IMR-90 (cell line): ENCODE results near the gene PPM1D. TPM values are rescaled to one million over a fixed set of nuclear protein-coding genes. Genes with fewer than 3 reads are reported as not detected.

Source experiments
- ATAC-seq: fragments of 200-7000 bp; cut with Tn5 transposase; 2 replicates; pipeline ENCODE4 v1.9.1; 2020; ENCODE audit warnings: low read depth, mild to moderate bottlenecking, moderate library complexity
- BruUV-seq: library from RNA; stranded (reverse); fragments of 400-500 nt; replicated peaks from 2 replicates; lab custom pipeline; 2021; lab: Mats Ljungman, UMichigan
- CTCF ChIA-PET: fragments of 300-600 bp; formaldehyde crosslinking; extraction: SDS; loops from one replicate; lab custom pipeline; 2021; ENCODE audit warnings: antibody characterized with exemption; lab: Yijun Ruan, JAX
- POLR2A ChIA-PET: fragments of 300-600 bp; sonication (Branson Sonifier 250); formaldehyde crosslinking; loops from one replicate; lab custom pipeline; 2022; ENCODE audit warnings: antibody characterized with exemption; ENCODE audit not compliant: unreplicated experiment; lab: Charles Lee
- DNase-seq: peaks from one replicate; pipeline ENCODE4 v3.0.0; 2013
- H2AFZ ChIP-seq: replicated peaks from 2 replicates; pipeline ENCODE3; 2013; ENCODE audit warnings: low read length, mild to moderate bottlenecking; ENCODE audit not compliant: poor library complexity
- H2AK5ac ChIP-seq: 2 replicates; pipeline ENCODE4 v1.6.1; 2013; ENCODE audit warnings: low read depth, low read length, inconsistent platforms
- H2AK9ac ChIP-seq: replicated peaks from 2 replicates; pipeline ENCODE3; 2013; ENCODE audit warnings: mild to moderate bottlenecking, low read depth, low read length, moderate library complexity; ENCODE audit not compliant: poor library complexity
- H2BK120ac ChIP-seq: 2 replicates; pipeline ENCODE4 v1.6.1; 2013; ENCODE audit warnings: low read depth, low read length, inconsistent platforms
- H2BK15ac ChIP-seq: 3 replicates; pipeline ENCODE4 v1.6.1; 2013; ENCODE audit warnings: low read depth, low read length, inconsistent platforms
- H2BK20ac ChIP-seq: 2 replicates; pipeline ENCODE4 v1.6.1; 2013; ENCODE audit warnings: low read depth, mild to moderate bottlenecking, inconsistent platforms, low read length, moderate library complexity
- H2BK5ac ChIP-seq: 2 replicates; pipeline ENCODE4 v1.6.1; 2013; ENCODE audit warnings: mild to moderate bottlenecking, low read depth, low read length, inconsistent platforms; ENCODE audit not compliant: poor library complexity, severe bottlenecking
- H3K14ac ChIP-seq: replicated peaks from 2 replicates; pipeline ENCODE4 v1.6.1; 2013; ENCODE audit warnings: low read depth, low read length, inconsistent platforms
- H3K18ac ChIP-seq: 2 replicates; pipeline ENCODE4 v1.6.1; 2013; ENCODE audit warnings: low read depth, low read length, control low read depth
- H3K23ac ChIP-seq: 2 replicates; pipeline ENCODE4 v1.6.1; 2013; ENCODE audit warnings: low read depth, low read length, inconsistent platforms
- H3K27ac ChIP-seq: 2 replicates; pipeline ENCODE4 v1.5.1; 2013; ENCODE audit warnings: mild to moderate bottlenecking, control low read depth, low read length; ENCODE audit not compliant: insufficient read depth
- H3K27me3 ChIP-seq: 2 replicates; pipeline ENCODE4 v1.6.1; 2013; ENCODE audit warnings: low read length; ENCODE audit not compliant: control insufficient read depth, insufficient read depth
- H3K36me3 ChIP-seq: 2 replicates; pipeline ENCODE4 v1.6.1; 2013; ENCODE audit warnings: low read length, mixed read lengths; ENCODE audit not compliant: control insufficient read depth, insufficient read depth
- H3K4ac ChIP-seq: 2 replicates; pipeline ENCODE4 v1.6.1; 2013; ENCODE audit warnings: low read depth, low read length, inconsistent platforms
- H3K4me1 ChIP-seq: 2 replicates; pipeline ENCODE4 v1.6.1; 2013; ENCODE audit warnings: low read length, mixed read lengths; ENCODE audit not compliant: control insufficient read depth, insufficient read depth
- H3K4me2 ChIP-seq: 2 replicates; pipeline ENCODE4 v1.6.1; 2013; ENCODE audit warnings: low read depth, mild to moderate bottlenecking, control low read depth, low read length, moderate library complexity
- H3K4me3 ChIP-seq: 2 replicates; pipeline ENCODE4 v1.5.1; 2013; ENCODE audit warnings: low read depth, mild to moderate bottlenecking, control low read depth, low read length, moderate library complexity; ENCODE audit not compliant: insufficient read depth
- H3K56ac ChIP-seq: 2 replicates; pipeline ENCODE4 v1.6.1; 2013; ENCODE audit warnings: low read length, inconsistent platforms; ENCODE audit not compliant: insufficient read depth; ENCODE audit errors: extremely low read depth
- H3K79me1 ChIP-seq, 2 experiments: 2 replicates each; pipeline ENCODE4 v1.6.1; 2013; ENCODE audit warnings: low read length in 2 of 2, inconsistent platforms in 1 of 2, low read depth in 1 of 2
- H3K9ac ChIP-seq: 2 replicates; pipeline ENCODE4 v1.6.1; 2013; ENCODE audit warnings: low read depth, low read length, control low read depth
- H3K9me1 ChIP-seq: 2 replicates; pipeline ENCODE4 v1.6.1; 2013; ENCODE audit warnings: low read length, inconsistent platforms; ENCODE audit not compliant: insufficient read depth
- H3K9me3 ChIP-seq: 2 replicates; pipeline ENCODE4 v1.6.1; 2013; ENCODE audit warnings: low read length; ENCODE audit not compliant: control insufficient read depth, insufficient read depth
- H4K20me1 ChIP-seq: 2 replicates; pipeline ENCODE4 v1.6.1; 2013; ENCODE audit warnings: low read length, inconsistent platforms; ENCODE audit not compliant: insufficient read depth
- H4K5ac ChIP-seq: 2 replicates; pipeline ENCODE4 v1.6.1; 2013; ENCODE audit warnings: mild to moderate bottlenecking, low read depth, low read length, control low read depth
- H4K8ac ChIP-seq, 2 experiments: 2 replicates each; pipeline ENCODE4 v1.6.1; 2013; ENCODE audit warnings: low read depth in 2 of 2, low read length in 2 of 2, control low read depth in 1 of 2, inconsistent platforms in 1 of 2
- H4K91ac ChIP-seq: 2 replicates; pipeline ENCODE4 v1.6.1; 2013; ENCODE audit warnings: low read depth, low read length, inconsistent platforms; ENCODE audit not compliant: insufficient read depth
- BHLHE40 ChIP-seq: fragments of 150-350 bp; IDR thresholded peaks from 2 replicates; pipeline ENCODE4 v1.6.1; 2016; ENCODE audit warnings: mild to moderate bottlenecking, low read depth, low read length
- CEBPB ChIP-seq: IDR thresholded peaks from 2 replicates; pipeline ENCODE4 v1.6.1; 2012; ENCODE audit warnings: low read depth, low read length, improper control_type of control experiment
- CHD1 ChIP-seq: IDR thresholded peaks from 2 replicates; pipeline ENCODE4 v1.6.1; 2012; ENCODE audit warnings: low read depth, low read length, improper control_type of control experiment
- ELK1 ChIP-seq: fragments of 150-350 bp; IDR thresholded peaks from 2 replicates; pipeline ENCODE4 v1.6.1; 2016; ENCODE audit warnings: low read depth, mild to moderate bottlenecking, low read length, moderate library complexity, borderline replicate concordance
- MAZ ChIP-seq: IDR thresholded peaks from 2 replicates; pipeline ENCODE4 v1.6.1; 2012; ENCODE audit warnings: low read depth, mild to moderate bottlenecking, low read length, improper control_type of control experiment, moderate library complexity, borderline replicate concordance
- NFE2L2 ChIP-seq: fragments of 150-350 bp; IDR thresholded peaks from 2 replicates; pipeline ENCODE4 v1.6.1; 2016; ENCODE audit warnings: low read depth, mild to moderate bottlenecking, low read length
- RAD21 ChIP-seq: IDR thresholded peaks from 2 replicates; pipeline ENCODE4 v1.6.1; 2012; ENCODE audit warnings: low read length, improper control_type of control experiment
- RCOR1 ChIP-seq: IDR thresholded peaks from 2 replicates; pipeline ENCODE4 v1.6.1; 2012; ENCODE audit warnings: mild to moderate bottlenecking, low read length, improper control_type of control experiment; ENCODE audit not compliant: insufficient replicate concordance
- RFX5 ChIP-seq: IDR thresholded peaks from 2 replicates; pipeline ENCODE4 v1.8.0; 2012; ENCODE audit warnings: low read depth, mild to moderate bottlenecking, low read length, moderate library complexity
- SMC3 ChIP-seq: fragments of 150-350 bp; IDR thresholded peaks from 2 replicates; pipeline ENCODE4 v1.6.1; 2016; ENCODE audit warnings: low read depth, mild to moderate bottlenecking, antibody characterized with exemption, low read length, moderate library complexity
- WGBS, 2 experiments: methylation state at CpG; one replicate each; pipeline versions ENCODE4 v1.1.5 to v1.1.7; 2013; ENCODE audit warnings: missing lambda C conversion rate in 2 of 2; ENCODE audit not compliant: insufficient read length in 1 of 2; ENCODE audit errors: extremely low coverage in 2 of 2; 5-methylcytosine and 5-hydroxymethylcytosine counted together
- dilution Hi-C: fragments of 300-500 bp; cut with HindIII; formaldehyde crosslinking; loops from one replicate; pipeline ENCODE4 v1.14.3; 2018; ENCODE audit warnings: low sequenced_read_pairs; ENCODE audit not compliant: unreplicated experiment
- in situ Hi-C: fragments of 300-500 bp; cut with MboI; formaldehyde crosslinking; loops from 3 replicates; pipeline ENCODE4 v1.14.3; 2019; ENCODE audit warnings: low sequenced_read_pairs, inconsistent platforms, mixed read lengths
- intact Hi-C: fragments of 100-400 bp; cut with micrococcal nuclease; formaldehyde crosslinking; loops from 2 replicates; pipeline ENCODE4 v1.10.0; 2022
- polyA plus RNA-seq, 3 experiments: library from polyadenylated mRNA; depleted of rRNA; stranded (reverse); fragments of >200 nt; gene quantifications; 2 replicates each; pipeline ENCODE4 v1.2.3, GENCODE V29; 2012; ENCODE audit warnings: low replicate concordance in 1 of 3
- total RNA-seq: library from RNA; depleted of rRNA; stranded (reverse); fragments of >200 nt; gene quantifications from 2 replicates; pipeline ENCODE4 v1.2.3, GENCODE V29; 2012
- TF ChIP-seq, protein P1 (sequence below): conservative IDR thresholded peaks from 2 replicates; pipeline ENCODE4 v1.5.1; 2012; ENCODE audit warnings: mild to moderate bottlenecking, low read depth, low read length, improper control_type of control experiment
- TF ChIP-seq, protein P2 (sequence below): fragments of 150-350 bp; IDR thresholded peaks from 2 replicates; pipeline ENCODE4 v1.6.1; 2017; ENCODE audit warnings: mild to moderate bottlenecking, antibody characterized with exemption, low read length, low read depth

PPM1D gene
- total and polyA plus RNA-seq, 2 of the 4 experiments (the other 2 are of a cell fraction): 5.5 to 16.1 TPM

DNA sequence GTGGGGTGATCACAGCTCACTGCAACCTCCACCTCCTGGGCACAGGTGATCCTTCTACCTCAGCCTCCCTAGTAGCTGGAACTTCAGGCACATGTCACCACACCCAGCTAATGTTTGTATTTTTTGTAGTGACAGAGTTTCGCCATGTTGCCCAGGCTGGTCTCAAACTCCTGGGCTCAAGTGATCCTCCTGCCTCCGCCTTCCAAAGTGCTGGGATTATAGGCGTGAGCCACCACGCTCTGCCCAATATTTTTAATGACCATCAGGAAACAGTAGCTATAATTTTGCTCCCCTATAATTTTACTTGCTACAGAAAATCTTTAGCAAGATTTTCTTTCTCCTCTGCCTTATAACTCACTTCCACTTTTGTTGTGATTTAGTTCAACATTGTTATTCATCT is 44.2 kb upstream of the PPM1D start:
- dilution Hi-C loops: no loop called here
- H3K27ac ChIP-seq: no peak overlapping the region
- no peak overlapping the region for H2BK5ac ChIP-seq
- no peak overlapping the region for H2AK9ac ChIP-seq
- H3K4me2 ChIP-seq: no peak overlapping the region
- no peak overlapping the region for H2AK5ac ChIP-seq
- no peak overlapping the region for H3K56ac ChIP-seq
- H4K20me1 ChIP-seq: no peaks in the 10 kb centered on the region
- intact Hi-C loops: no loop called here
- no peak overlapping the region for H3K4me3 ChIP-seq
- 89% methylated on average over 3 of the region's 4 CpGs; no CpG with 5 or more reads in 1 of the 2 experiments for WGBS, 2 experiments
- DNase-seq (no peak), ATAC-seq (no peak)
- no peak overlapping the region for H4K5ac ChIP-seq
- H3K9me3 ChIP-seq: peaks cover 4% of the 10 kb centered on the region
- no peak overlapping the region for H2BK120ac ChIP-seq
- H2BK20ac ChIP-seq: no peak overlapping the region
- no peaks in the 10 kb centered on the region for H3K79me1 ChIP-seq
- ChIA-PET POLR2A (no interaction called here), CTCF (interaction anchor here (0.6 to 1.4 kb wide), 3 partner anchors 14 to 33 kb away, joined by 3 to 5 read pairs (median 3); no protein-coding TSS in a partner anchor)
- H3K23ac ChIP-seq: no peak overlapping the region
- TF ChIP-seq RAD21 (no peak), RFX5 (no peak), ELK1 (no peak), SMC3 (no peak), BHLHE40 (no peak), CHD1 (no peak), CEBPB (no peak), NFE2L2 (no peak), RCOR1 (no peak), MAZ (no peak)
- TF ChIP-seq, protein P1, sequence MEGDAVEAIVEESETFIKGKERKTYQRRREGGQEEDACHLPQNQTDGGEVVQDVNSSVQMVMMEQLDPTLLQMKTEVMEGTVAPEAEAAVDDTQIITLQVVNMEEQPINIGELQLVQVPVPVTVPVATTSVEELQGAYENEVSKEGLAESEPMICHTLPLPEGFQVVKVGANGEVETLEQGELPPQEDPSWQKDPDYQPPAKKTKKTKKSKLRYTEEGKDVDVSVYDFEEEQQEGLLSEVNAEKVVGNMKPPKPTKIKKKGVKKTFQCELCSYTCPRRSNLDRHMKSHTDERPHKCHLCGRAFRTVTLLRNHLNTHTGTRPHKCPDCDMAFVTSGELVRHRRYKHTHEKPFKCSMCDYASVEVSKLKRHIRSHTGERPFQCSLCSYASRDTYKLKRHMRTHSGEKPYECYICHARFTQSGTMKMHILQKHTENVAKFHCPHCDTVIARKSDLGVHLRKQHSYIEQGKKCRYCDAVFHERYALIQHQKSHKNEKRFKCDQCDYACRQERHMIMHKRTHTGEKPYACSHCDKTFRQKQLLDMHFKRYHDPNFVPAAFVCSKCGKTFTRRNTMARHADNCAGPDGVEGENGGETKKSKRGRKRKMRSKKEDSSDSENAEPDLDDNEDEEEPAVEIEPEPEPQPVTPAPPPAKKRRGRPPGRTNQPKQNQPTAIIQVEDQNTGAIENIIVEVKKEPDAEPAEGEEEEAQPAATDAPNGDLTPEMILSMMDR: no peak
- TF ChIP-seq, protein P2, sequence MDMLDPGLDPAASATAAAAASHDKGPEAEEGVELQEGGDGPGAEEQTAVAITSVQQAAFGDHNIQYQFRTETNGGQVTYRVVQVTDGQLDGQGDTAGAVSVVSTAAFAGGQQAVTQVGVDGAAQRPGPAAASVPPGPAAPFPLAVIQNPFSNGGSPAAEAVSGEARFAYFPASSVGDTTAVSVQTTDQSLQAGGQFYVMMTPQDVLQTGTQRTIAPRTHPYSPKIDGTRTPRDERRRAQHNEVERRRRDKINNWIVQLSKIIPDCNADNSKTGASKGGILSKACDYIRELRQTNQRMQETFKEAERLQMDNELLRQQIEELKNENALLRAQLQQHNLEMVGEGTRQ: no peak
- no peak overlapping the region for H4K8ac ChIP-seq
- H3K18ac ChIP-seq: no peak overlapping the region
- no peak overlapping the region for H2AFZ ChIP-seq
- H3K4ac ChIP-seq: no peak overlapping the region; the same call in 1 of the 2 replicates
- no peaks in the 10 kb centered on the region for H3K27me3 ChIP-seq
- in situ Hi-C loops: no loop called here
- no peak overlapping the region for H2BK15ac ChIP-seq
- H4K91ac ChIP-seq: no peak overlapping the region
- H3K9me1 ChIP-seq: 0 out of 2 replicates have a peak, but pooled peaks cover 4% of the 10 kb centered on the region
- no peak overlapping the region for H3K14ac ChIP-seq
- H3K9ac ChIP-seq: no peak overlapping the region
- no TSS peak for BruUV-seq
- no peaks in the 10 kb centered on the region for H3K36me3 ChIP-seq
- no peaks in the 10 kb centered on the region for H3K4me1 ChIP-seq
